GM18499 (cell line): ENCODE results near the gene SSPN.

ENCODE experiments used
- ATAC-seq: cut with Tn5 transposase; IDR thresholded peaks from one replicate; pipeline ENCODE4 v1.9.1; 2021; ENCODE audit warnings: moderate number of reproducible peaks; ENCODE audit not compliant: insufficient read depth, unreplicated experiment

SSPN gene

GRCh38 chr12:26185532-26186320 lies 9.6 kb upstream of the SSPN start:
- no peak for ATAC-seq

GRCh38 chr12:26187014-26187798 lies 8.2 kb upstream of the SSPN start:
- ATAC-seq, result no peak

GRCh38 chr12:26188127-26188526 lies 7.2 kb upstream of the SSPN start:
- ATAC-seq, result no peak

- ATAC-seq, result no peak
Measured at GRCh38 chr12:26188641-26189040, 6.7 kb upstream of the SSPN start.

GRCh38 chr12:26192142-26192541 lies 3.2 kb upstream of the SSPN start:
- no peak for ATAC-seq

GRCh38 chr12:26193539-26193938 lies 1.8 kb upstream of the SSPN start:
- ATAC-seq, result no peak

GRCh38 chr12:26195641-26196420 lies 458 bp downstream of the SSPN start:
- no peak for ATAC-seq

GRCh38 chr12:26196421-26196716 lies 996 bp downstream of the SSPN start:
- no peak for ATAC-seq

GRCh38 chr12:26197832-26198231 lies 2.5 kb downstream of the SSPN start:
- no peak for ATAC-seq

GRCh38 chr12:26198742-26199141 lies 3.4 kb downstream of the SSPN start:
- no peak for ATAC-seq

- ATAC-seq, result no peak
Measured at GRCh38 chr12:26203167-26203780, 7.9 kb downstream of the SSPN start.

- ATAC-seq, result no peak
Measured at GRCh38 chr12:26204612-26205289, 9.4 kb downstream of the SSPN start.

- ATAC-seq, result no peak
Measured at GRCh38 chr12:26205298-26205697, 9.9 kb downstream of the SSPN start.

- no peak for ATAC-seq
Measured at GRCh38 chr12:26205941-26206340, 10.6 kb downstream of the SSPN start.

GRCh38 chr12:26211331-26211730 lies 16.0 kb downstream of the SSPN start:
- ATAC-seq, result no peak

- ATAC-seq, result no peak
Measured at GRCh38 chr12:26212396-26212795, 17.0 kb downstream of the SSPN start.

GRCh38 chr12:26212988-26213387 lies 17.6 kb downstream of the SSPN start:
- ATAC-seq, result no peak

GRCh38 chr12:26214121-26214520 lies 18.7 kb downstream of the SSPN start:
- no peak for ATAC-seq

GRCh38 chr12:26219736-26220135 lies 24.4 kb downstream of the SSPN start:
- no peak for ATAC-seq

GRCh38 chr12:26224657-26225056 lies 29.3 kb downstream of the SSPN start:
- no peak for ATAC-seq
